PFSK-1 (cell line): ENCODE results near the gene TRIM54.

Source experiments
- SIN3A ChIP-seq: IDR thresholded peaks from 2 replicates; pipeline ENCODE4 v1.6.1; 2012; ENCODE audit warnings: mild to moderate bottlenecking, low read length, moderate library complexity, borderline replicate concordance; ENCODE audit not compliant: insufficient read depth
- TAF1 ChIP-seq: IDR thresholded peaks from 2 replicates; pipeline ENCODE4 v1.6.1; 2012; ENCODE audit warnings: low read length, control low read depth, borderline replicate concordance; ENCODE audit not compliant: insufficient read depth

DNA sequence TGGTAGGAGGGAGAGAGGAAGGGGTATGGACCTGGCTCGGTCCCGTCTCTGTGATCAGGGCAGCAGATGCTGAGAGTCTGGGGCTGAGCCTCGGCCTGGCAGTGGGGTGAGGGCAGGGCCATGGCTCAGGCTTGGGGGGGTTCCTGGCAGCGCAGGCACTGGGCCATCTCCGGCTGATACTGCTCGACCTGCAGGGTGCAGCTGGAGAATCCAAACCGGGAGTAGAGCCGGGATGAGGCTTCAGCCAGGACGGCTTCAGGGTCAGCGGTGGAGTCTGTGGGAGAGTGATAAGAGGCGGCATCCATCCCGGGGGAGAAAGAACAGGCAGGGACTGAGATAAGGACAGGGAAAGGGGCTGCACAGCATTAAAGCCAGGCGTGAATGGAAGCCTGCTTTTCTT lies 27.0 kb upstream of the TRIM54 start:
- TF ChIP-seq SIN3A = no peak
- TF ChIP-seq TAF1 = no peak
